HepG2 (cell line): ENCODE measurements around the gene DVL3.

Source experiments
- CBX2 ChIP-seq, 2 experiments: fragments of 200-600 bp in 1 of 2; sonication (generic); formaldehyde crosslinking in 1 of 2; IDR thresholded peaks; 2 replicates each; pipeline versions ENCODE4 v1.7.0 to v1.8.1; 2018 to 2022; ENCODE audit warnings: low read depth in 2 of 2, low read length in 1 of 2, mild to moderate bottlenecking in 1 of 2, missing genetic modification reagents in 1 of 2
- EP300 ChIP-seq, 3 experiments: sonication (generic) in 1 of 3; formaldehyde crosslinking in 1 of 3; IDR thresholded peaks; 2 replicates each; pipeline versions ENCODE4 v1.5.1 to v1.6.1; 2011 to 2020; ENCODE audit warnings: low read depth in 2 of 3, low read length in 2 of 3, borderline replicate concordance in 1 of 3, improper control_type of control experiment in 1 of 3, mild to moderate bottlenecking in 1 of 3, missing genetic modification reagents in 1 of 3, moderate library complexity in 1 of 3
- NFRKB ChIP-seq: fragments of 450-650 bp; IDR thresholded peaks from 2 replicates; pipeline ENCODE4 v1.6.1; 2017
- PHF8 ChIP-seq: sonication (generic); formaldehyde crosslinking; IDR thresholded peaks from 2 replicates; pipeline ENCODE4 v1.5.0; 2020; ENCODE audit warnings: missing genetic modification reagents
- TCF7L2 ChIP-seq: IDR thresholded peaks from 2 replicates; pipeline ENCODE4 v1.6.1; 2011; ENCODE audit warnings: mild to moderate bottlenecking, low read depth, low read length, moderate library complexity
- ZNF274 ChIP-seq: sonication (generic); formaldehyde crosslinking; IDR thresholded peaks from 2 replicates; pipeline ENCODE4 v1.5.1; 2020; ENCODE audit warnings: mild to moderate bottlenecking, missing genetic modification reagents
- ZNF350 ChIP-seq: sonication (generic); formaldehyde crosslinking; IDR thresholded peaks from 2 replicates; pipeline ENCODE4 v1.4.0; 2020; ENCODE audit warnings: mild to moderate bottlenecking, low read depth, missing genetic modification reagents, borderline replicate concordance
- ZNF615 ChIP-seq: sonication (generic); formaldehyde crosslinking; IDR thresholded peaks from 2 replicates; pipeline ENCODE4 v1.5.0; 2020; ENCODE audit warnings: mild to moderate bottlenecking, missing genetic modification reagents, borderline replicate concordance
- ZNF687 ChIP-seq: sonication (generic); formaldehyde crosslinking; IDR thresholded peaks from 2 replicates; pipeline ENCODE4 v1.5.1; 2020; ENCODE audit warnings: mild to moderate bottlenecking, missing genetic modification reagents, moderate library complexity

GRCh38 chr3:184126006-184126405 is 29.2 kb upstream of the DVL3 start:
- TF ChIP-seq ZNF615 (CRISPR knock-in tag): no peak
- no peak for TF ChIP-seq PHF8
- TF ChIP-seq TCF7L2: no peak
- TF ChIP-seq EP300 (IDR thresholded peaks at IDR 0.05; ENCODE audit: low read depth in 2 of 2, low read length in 2 of 2): no peak
- no peak for TF ChIP-seq EP300 (CRISPR knock-in tag; IDR thresholded peaks at IDR 0.05; ENCODE audit: borderline replicate concordance)
- TF ChIP-seq ZNF350 (CRISPR knock-in tag): no peak
- TF ChIP-seq CBX2 (IDR thresholded peaks at IDR 0.05; ENCODE audit: low read depth, low read length): no peak
- TF ChIP-seq CBX2 (CRISPR knock-in tag; IDR thresholded peaks at IDR 0.05; ENCODE audit: low read depth): no peak
- TF ChIP-seq ZNF274: no peak
- TF ChIP-seq ZNF687 (CRISPR knock-in tag): no peak
- TF ChIP-seq NFRKB: no peak
